H1 (cell line): ENCODE data around the gene SYT14. TPM values are rescaled to one million over a fixed set of nuclear protein-coding genes. Genes with fewer than 3 reads are reported as not detected.

Experiments
- CTCF ChIA-PET: fragments of 300-600 bp; sonication (Branson Sonifier 250); formaldehyde crosslinking; loops from one replicate; lab custom pipeline; 2021; ENCODE audit not compliant: partially characterized antibody; lab: Charles Lee
- POLR2A ChIA-PET: fragments of 300-600 bp; sonication (Branson Sonifier 250); formaldehyde crosslinking; loops from one replicate; lab custom pipeline; 2021; ENCODE audit warnings: inconsistent platforms; ENCODE audit not compliant: partially characterized antibody; lab: Charles Lee
- DNase-seq, 2 experiments: peaks; one replicate each; pipeline versions ENCODE4 v3.0.0 to v3.0.0-alpha.2; 2010 to 2022; ENCODE audit warnings: low spot score in 2 of 2, low read depth in 1 of 2, mixed read lengths in 1 of 2
- FAIRE-seq: peaks from 2 replicates; lab custom pipeline; 2011; peaks lifted over from hg19 to GRCh38; lab: Jason Lieb, UNC
- H2AFZ ChIP-seq: 2 replicates; pipeline ENCODE4 v1.8.1; 2012; ENCODE audit warnings: low read length, inconsistent platforms
- H2AK5ac ChIP-seq: 2 replicates; pipeline ENCODE4 v1.6.1; 2013; ENCODE audit warnings: low read depth, low read length
- H2BK120ac ChIP-seq: replicated peaks from 2 replicates; pipeline ENCODE3; 2013; ENCODE audit warnings: low read depth, low read length, inconsistent platforms
- H2BK12ac ChIP-seq: 2 replicates; pipeline ENCODE4 v1.6.1; 2013; ENCODE audit warnings: low read depth, low read length
- H2BK15ac ChIP-seq: 2 replicates; pipeline ENCODE4 v1.6.1; 2013; ENCODE audit warnings: low read length
- H2BK20ac ChIP-seq: 2 replicates; pipeline ENCODE4 v1.6.1; 2013; ENCODE audit warnings: low read length
- H2BK5ac ChIP-seq: 2 replicates; pipeline ENCODE4 v1.6.1; 2013; ENCODE audit warnings: low read depth, low read length
- H3K14ac ChIP-seq: 2 replicates; pipeline ENCODE4 v1.6.1; 2013; ENCODE audit warnings: inconsistent platforms; ENCODE audit not compliant: insufficient read length
- H3K18ac ChIP-seq: 2 replicates; pipeline ENCODE4 v1.6.1; 2013; ENCODE audit warnings: low read length; ENCODE audit errors: extremely low read depth
- H3K23ac ChIP-seq: 2 replicates; pipeline ENCODE4 v1.6.1; 2013; ENCODE audit warnings: inconsistent platforms; ENCODE audit not compliant: insufficient read length
- H3K23me2 ChIP-seq: 2 replicates; pipeline ENCODE4 v1.6.1; 2013; ENCODE audit warnings: low read depth, low read length
- H3K27ac ChIP-seq: 2 replicates; pipeline ENCODE4 v1.6.1; 2011; ENCODE audit warnings: low read depth, low read length, inconsistent platforms
- H3K27me3 ChIP-seq, 4 experiments: replicated peaks in 1 of 4; 1 replicate in 1 of 4; 2 replicates in 3 of 4; pipeline versions ENCODE4 v1.6.1 to v1.8.1; 2011 to 2013; ENCODE audit warnings: low read length in 3 of 4, mild to moderate bottlenecking in 3 of 4, inconsistent platforms in 2 of 4, mixed read lengths in 2 of 4, moderate library complexity in 1 of 4; ENCODE audit not compliant: control insufficient read depth in 3 of 4, insufficient read depth in 3 of 4; ENCODE audit errors: extremely low read depth in 1 of 4
- H3K36me3 ChIP-seq, 4 experiments: 2 replicates each; pipeline versions ENCODE4 v1.6.1 to v1.8.1; 2011 to 2013; ENCODE audit warnings: mild to moderate bottlenecking in 4 of 4, low read length in 3 of 4, moderate library complexity in 2 of 4, control low read depth in 1 of 4, inconsistent platforms in 1 of 4; ENCODE audit not compliant: insufficient read depth in 4 of 4, control insufficient read depth in 2 of 4
- H3K4ac ChIP-seq: replicated peaks from 2 replicates; pipeline ENCODE3; 2013; ENCODE audit warnings: low read length, low read depth, mixed read lengths, inconsistent platforms; ENCODE audit not compliant: insufficient read length
- H3K4me1 ChIP-seq, 4 experiments: replicated peaks in 1 of 4; 1 replicate in 1 of 4; 2 replicates in 3 of 4; pipeline versions ENCODE4 v1.6.1 to v1.8.1; 2011 to 2013; ENCODE audit warnings: low read length in 3 of 4, inconsistent platforms in 2 of 4, mixed read lengths in 1 of 4; ENCODE audit not compliant: insufficient read depth in 4 of 4, control insufficient read depth in 3 of 4
- H3K4me2 ChIP-seq, 2 experiments: 2 replicates each; pipeline versions ENCODE4 v1.6.1 to v1.8.1; 2011 to 2013; ENCODE audit warnings: low read depth in 2 of 2, low read length in 2 of 2, control low read depth in 1 of 2, inconsistent platforms in 1 of 2, mild to moderate bottlenecking in 1 of 2; ENCODE audit not compliant: insufficient read depth in 1 of 2
- H3K4me3 ChIP-seq, 4 experiments: fragments of 200-600, 300-600 bp in 1 of 4; sonication (generic), shearing (Covaris generic), sonication (Bioruptor Twin) in 1 of 4; 2 replicates each; pipeline versions ENCODE4 v1.5.1 to v1.8.1; 2011 to 2016; ENCODE audit warnings: low read length in 4 of 4, low read depth in 3 of 4, control low read depth in 2 of 4, inconsistent platforms in 2 of 4, mild to moderate bottlenecking in 2 of 4, mixed read lengths in 1 of 4, moderate library complexity in 1 of 4; ENCODE audit not compliant: insufficient read depth in 2 of 4; ENCODE audit errors: extremely low read depth in 1 of 4
- H3K56ac ChIP-seq: replicated peaks from 2 replicates; pipeline ENCODE3; 2013; ENCODE audit warnings: low read depth, mild to moderate bottlenecking, mixed read lengths, low read length, inconsistent platforms; ENCODE audit not compliant: insufficient read length
- H3K79me1 ChIP-seq: 2 replicates; pipeline ENCODE4 v1.6.1; 2013; ENCODE audit warnings: low read depth, low read length, control low read depth
- H3K79me2 ChIP-seq, 2 experiments: 2 replicates each; pipeline versions ENCODE4 v1.6.1 to v1.8.1; 2012 to 2013; ENCODE audit warnings: low read length in 2 of 2, mild to moderate bottlenecking in 2 of 2, inconsistent platforms in 1 of 2; ENCODE audit not compliant: insufficient read depth in 2 of 2, control insufficient read depth in 1 of 2
- H3K9ac ChIP-seq, 4 experiments: replicated peaks in 1 of 4; 1 replicate in 1 of 4; 2 replicates in 3 of 4; pipeline versions ENCODE4 v1.6.1 to v1.8.1; 2011 to 2013; ENCODE audit warnings: low read depth in 3 of 4, low read length in 3 of 4, control low read depth in 2 of 4, mild to moderate bottlenecking in 2 of 4, moderate library complexity in 2 of 4, inconsistent platforms in 1 of 4; ENCODE audit errors: extremely low read depth in 1 of 4
- H3K9me3 ChIP-seq, 2 experiments: 2 replicates each; pipeline versions ENCODE4 v1.6.1 to v1.8.1; 2012 to 2013; ENCODE audit warnings: mild to moderate bottlenecking in 2 of 2, moderate library complexity in 2 of 2, control low read depth in 1 of 2, inconsistent platforms in 1 of 2, low read depth in 1 of 2, low read length in 1 of 2, mixed read lengths in 1 of 2; ENCODE audit not compliant: insufficient read depth in 2 of 2
- H4K20me1 ChIP-seq, 2 experiments: replicated peaks in 1 of 2; 2 replicates each; pipeline versions ENCODE3 to v1.8.1; 2011 to 2013; ENCODE audit warnings: inconsistent platforms in 2 of 2, low read length in 2 of 2, mild to moderate bottlenecking in 1 of 2; ENCODE audit not compliant: insufficient read depth in 2 of 2, control insufficient read depth in 1 of 2
- H4K5ac ChIP-seq: 2 replicates; pipeline ENCODE4 v1.6.1; 2013; ENCODE audit warnings: low read length, low read depth, mixed read lengths, inconsistent platforms; ENCODE audit not compliant: insufficient read length
- H4K8ac ChIP-seq: 2 replicates; pipeline ENCODE4 v1.8.0; 2013; ENCODE audit warnings: mild to moderate bottlenecking, moderate library complexity, low read length, inconsistent platforms; ENCODE audit not compliant: insufficient read depth; ENCODE audit errors: extremely low read depth
- H4K91ac ChIP-seq: replicated peaks from 2 replicates; pipeline ENCODE3; 2013; ENCODE audit warnings: low read length, mixed read lengths, inconsistent platforms; ENCODE audit not compliant: insufficient read length
- BRCA1 ChIP-seq: IDR thresholded peaks from 2 replicates; pipeline ENCODE4 v1.6.1; 2012; ENCODE audit warnings: low read depth, low read length, improper control_type of control experiment
- CHD2 ChIP-seq: IDR thresholded peaks from 2 replicates; pipeline ENCODE4 v1.6.1; 2012; ENCODE audit warnings: low read length, improper control_type of control experiment
- CREB1 ChIP-seq: IDR thresholded peaks from 2 replicates; pipeline ENCODE4 v1.6.1; 2012; ENCODE audit warnings: inconsistent platforms
- CTCF ChIP-seq, 3 experiments: IDR thresholded peaks; 1 replicate in 2 of 3; 2 replicates in 1 of 3; pipeline versions ENCODE4 v1.5.1 to v1.6.1; 2011; ENCODE audit warnings: low read length in 3 of 3, mild to moderate bottlenecking in 3 of 3, inconsistent platforms in 2 of 3, low read depth in 1 of 3, moderate library complexity in 1 of 3; ENCODE audit not compliant: insufficient read depth in 1 of 3; ENCODE audit errors: control extremely low read depth in 1 of 3
- EGR1 ChIP-seq: IDR thresholded peaks from 2 replicates; pipeline ENCODE4 v1.6.1; 2011; ENCODE audit warnings: low read depth, low read length, borderline replicate concordance
- NRF1 ChIP-seq: IDR thresholded peaks from 2 replicates; pipeline ENCODE4 v1.6.1; 2011; ENCODE audit warnings: mild to moderate bottlenecking, low read depth, low read length, improper control_type of control experiment
- POLR2A ChIP-seq, 2 experiments: IDR thresholded peaks; 1 replicate in 1 of 2; 2 replicates in 1 of 2; pipeline ENCODE4 v1.6.1; 2011; ENCODE audit warnings: low read depth in 2 of 2, low read length in 2 of 2, mild to moderate bottlenecking in 2 of 2; ENCODE audit errors: control extremely low read depth in 1 of 2
- POU5F1 ChIP-seq: IDR thresholded peaks from 2 replicates; pipeline ENCODE4 v1.6.1; 2011; ENCODE audit warnings: low read depth, mild to moderate bottlenecking, low read length, moderate library complexity
- RAD21 ChIP-seq, 2 experiments: IDR thresholded peaks in 1 of 2; conservative IDR thresholded peaks in 1 of 2; 2 replicates each; pipeline ENCODE4 v1.6.1; 2011; ENCODE audit warnings: low read depth in 2 of 2, low read length in 2 of 2, improper control_type of control experiment in 1 of 2, inconsistent platforms in 1 of 2, mild to moderate bottlenecking in 1 of 2, moderate library complexity in 1 of 2
- SIRT6 ChIP-seq: IDR thresholded peaks from one replicate; pipeline ENCODE4 v1.7.1; 2012; ENCODE audit warnings: low read length, inconsistent platforms
- TAF1 ChIP-seq: IDR thresholded peaks from 2 replicates; pipeline ENCODE4 v1.6.1; 2011; ENCODE audit warnings: mild to moderate bottlenecking, low read depth, low read length
- TAF7 ChIP-seq: optimal IDR thresholded peaks from 2 replicates; pipeline ENCODE3; 2011; ENCODE audit warnings: low read depth, mild to moderate bottlenecking, inconsistent platforms, low read length, moderate library complexity, borderline replicate concordance
- WGBS, 2 experiments: shearing (Covaris generic) in 1 of 2; methylation state at CpG; one replicate each; pipeline versions ENCODE4 v1.1.6 to v1.1.7; 2013 to 2015; ENCODE audit warnings: low lambda C conversion rate in 2 of 2, mixed read lengths in 2 of 2, inconsistent platforms in 1 of 2, low coverage in 1 of 2, missing lambda C conversion rate in 1 of 2; ENCODE audit not compliant: insufficient replicate concordance in 2 of 2, insufficient coverage in 1 of 2, insufficient read length in 1 of 2; ENCODE audit errors: extremely low coverage in 1 of 2, missing lambda C conversion rate in 1 of 2; 5-methylcytosine and 5-hydroxymethylcytosine counted together
- polyA plus RNA-seq, 7 experiments: library from polyadenylated mRNA; depleted of rRNA in 3 of 7; stranded (reverse) in 5 of 7; unstranded in 2 of 7; fragments of >200 nt in 5 of 7; fragments of 200-250 nt in 2 of 7; gene quantifications; 1 replicate in 5 of 7; 2 replicates in 1 of 7; 4 replicates in 1 of 7; pipeline versions ENCODE4 v1.2.1 to v1.2.3, GENCODE V29; 2011 to 2013; ENCODE audit warnings: missing spikeins in 2 of 7, mixed read lengths in 2 of 7
- total RNA-seq: library from RNA; stranded (reverse); fragmentation: NEBNext Ultra II Directional; extraction: Animal tissue kit (Norgen Biotek cat#: 25700); gene quantifications from 2 replicates; pipeline ENCODE4 v1.2.1, GENCODE V29; 2021

The SYT14 gene
- total and polyA plus RNA-seq, 2 of the 8 experiments (the other 6 are each of a cell fraction or from before 2014, with no cell fraction given) = 2.3 to 18.4 TPM

DNA sequence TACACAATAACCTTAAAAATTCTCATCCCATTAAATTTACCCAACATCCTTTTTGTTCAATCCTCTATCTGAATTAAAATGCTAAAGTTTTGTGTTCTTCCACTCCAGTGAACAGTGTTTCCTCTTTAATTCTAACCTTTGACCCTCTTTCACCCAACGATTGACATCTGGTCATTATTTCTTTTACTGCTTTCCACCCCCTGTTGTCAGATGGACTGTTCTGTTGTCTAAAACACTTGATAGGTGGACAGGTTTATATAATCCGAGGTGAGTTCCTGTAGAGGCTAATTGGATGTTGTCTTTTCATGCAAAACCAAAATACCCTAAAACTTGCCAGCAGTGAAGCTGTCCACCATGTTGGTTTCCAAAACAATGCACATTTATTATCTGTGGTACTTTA, 221.2 kb downstream of the SYT14 start:
- Histone ChIP-seq H3K18ac (no peak overlapping the region), H3K56ac (no peak overlapping the region), H2AK5ac (no peak overlapping the region), H4K20me1 (no peaks in the 10 kb centered on the region), H3K9me3 (no peaks in the 10 kb centered on the region), H2BK15ac (no peak overlapping the region), H2BK120ac (no peak overlapping the region), H3K14ac (no peak overlapping the region), H3K4me3 (no peak overlapping the region), H3K4me2 (no peak overlapping the region), H2BK20ac (no peak overlapping the region), H2AFZ (no peak overlapping the region), H3K23ac (no peak overlapping the region), H2BK5ac (no peak overlapping the region), H3K23me2 (no peaks in the 10 kb centered on the region), H2BK12ac (no peak overlapping the region), H3K4me1 (no peaks in the 10 kb centered on the region), H3K27me3 (no peaks in the 10 kb centered on the region), H3K79me2 (no peaks in the 10 kb centered on the region), H4K5ac (no peak overlapping the region), H3K79me1 (no peaks in the 10 kb centered on the region), H4K8ac (no peak overlapping the region), H3K27ac (no peak overlapping the region), H4K91ac (no peak overlapping the region), H3K4ac (no peak overlapping the region), H3K9ac (no peak overlapping the region), H3K36me3 (peaks cover 0 to 3% (median 0%) of the 10 kb centered on the region in 4 experiments; a peak in 2 of 8 replicates)
- FAIRE-seq (no peak), DNase-seq (no peak)
- TF ChIP-seq TAF7 = no peak
- TF ChIP-seq RAD21 (IDR thresholded peaks at IDR 0.05 in 1 of 2, conservative IDR thresholded peaks at IDR 0.05 in 1 of 2; ENCODE audit: low read depth in 2 of 2, low read length in 2 of 2) = no peak
- TF ChIP-seq SIRT6 = no peak
- TF ChIP-seq CHD2 = no peak
- TF ChIP-seq BRCA1 = no peak
- TF ChIP-seq POLR2A (IDR thresholded peaks at IDR 0.05; ENCODE audit: control extremely low read depth in 1 of 2, low read depth in 2 of 2, low read length in 2 of 2) = no peak
- no peak for TF ChIP-seq CREB1
- no peak for TF ChIP-seq POU5F1
- no peak for TF ChIP-seq NRF1
- TF ChIP-seq TAF1 = no peak
- TF ChIP-seq CTCF (IDR thresholded peaks at IDR 0.05; ENCODE audit: control extremely low read depth in 1 of 3, insufficient read depth in 1 of 3, low read depth in 1 of 3, low read length in 3 of 3) = no peak
- no peak for TF ChIP-seq EGR1
- ChIA-PET POLR2A (no interaction called here), CTCF (no interaction called here)
- WGBS, 2 experiments = 83% methylated on average over 2 of the region's 2 CpGs; no CpG with 5 or more reads in 1 of the 2 experiments
